ENCODE results near the gene SKIC2. TPM values are rescaled to one million over a fixed set of nuclear protein-coding genes. Genes with fewer than 3 reads are reported as not detected.

Gene SKIC2
- total and polyA plus RNA-seq, 2 of the 4 experiments (the other 2 are of a cell fraction) = 30.6 to 46.0 TPM

DNA sequence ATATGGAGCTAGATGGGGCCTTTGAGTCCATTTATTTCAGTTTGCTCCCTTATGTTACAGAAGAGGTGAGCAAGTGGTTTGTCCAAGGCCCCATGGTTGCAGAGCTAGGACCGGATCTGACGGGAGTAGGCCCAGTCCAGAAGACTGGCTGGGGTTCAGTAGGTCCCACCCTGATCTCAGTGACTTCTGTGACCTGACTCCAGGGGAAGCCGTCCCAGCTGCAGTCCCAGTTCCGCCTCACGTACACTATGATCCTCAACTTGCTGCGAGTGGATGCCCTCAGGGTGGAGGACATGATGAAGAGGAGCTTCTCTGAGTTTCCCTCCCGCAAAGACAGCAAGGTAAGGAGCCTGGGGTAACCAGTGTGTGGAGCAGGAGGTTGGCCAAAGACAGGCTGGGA lies 7.5 kb downstream of the SKIC2 start:
- no peak overlapping the region for H2BK5ac ChIP-seq (ENCODE audit: low read depth, low read length, poor library complexity, severe bottlenecking)
- dilution Hi-C loops (cut with HindIII; ENCODE audit: low sequenced_read_pairs, unreplicated experiment) = no loop called here
- no peak overlapping the region for H3K18ac ChIP-seq (ENCODE audit: low read depth, low read length)
- POLR2A ChIA-PET (ENCODE audit: unreplicated experiment) = no interaction called here
- H4K8ac ChIP-seq (ENCODE audit: low read depth in 2 of 2, low read length in 2 of 2) = no peak overlapping the region
- no peak overlapping the region for H4K91ac ChIP-seq (ENCODE audit: insufficient read depth, low read depth, low read length)
- no peak overlapping the region for H2AK9ac ChIP-seq (replicated peaks; ENCODE audit: low read depth, low read length, poor library complexity)
- in situ Hi-C loops (cut with MboI; ENCODE audit: low sequenced_read_pairs) = no loop called here
- 93% methylated on average over 5 of the region's 7 CpGs; no CpG with 5 or more reads in 1 of the 2 experiments for WGBS, 2 experiments (ENCODE audit: extremely low coverage in 2 of 2, insufficient read length in 1 of 2)
- no peak overlapping the region for H3K4me3 ChIP-seq (ENCODE audit: insufficient read depth, low read depth, low read length)
- no peak overlapping the region for H3K4me2 ChIP-seq (ENCODE audit: low read depth, low read length)
- BruUV-seq (replicated peaks) = no TSS peak
- H2BK120ac ChIP-seq (ENCODE audit: low read depth, low read length) = no peak overlapping the region
- CTCF ChIA-PET = no interaction called here
- H3K14ac ChIP-seq (replicated peaks; ENCODE audit: low read depth, low read length) = no peak overlapping the region
- no peak for TF ChIP-seq POLR2A (IDR thresholded peaks at IDR 0.05; ENCODE audit: low read depth, low read length)
- no peak for TF ChIP-seq RAD21 (IDR thresholded peaks at IDR 0.05; ENCODE audit: low read length)
- no peak for TF ChIP-seq SMC3 (IDR thresholded peaks at IDR 0.05; ENCODE audit: low read depth, low read length)
- TF ChIP-seq RFX5 (IDR thresholded peaks at IDR 0.05; ENCODE audit: low read depth, low read length) = no peak
- TF ChIP-seq, protein P1, sequence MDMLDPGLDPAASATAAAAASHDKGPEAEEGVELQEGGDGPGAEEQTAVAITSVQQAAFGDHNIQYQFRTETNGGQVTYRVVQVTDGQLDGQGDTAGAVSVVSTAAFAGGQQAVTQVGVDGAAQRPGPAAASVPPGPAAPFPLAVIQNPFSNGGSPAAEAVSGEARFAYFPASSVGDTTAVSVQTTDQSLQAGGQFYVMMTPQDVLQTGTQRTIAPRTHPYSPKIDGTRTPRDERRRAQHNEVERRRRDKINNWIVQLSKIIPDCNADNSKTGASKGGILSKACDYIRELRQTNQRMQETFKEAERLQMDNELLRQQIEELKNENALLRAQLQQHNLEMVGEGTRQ (IDR thresholded peaks at IDR 0.05; ENCODE audit: low read depth, low read length) = no peak
- TF ChIP-seq, protein P2, sequence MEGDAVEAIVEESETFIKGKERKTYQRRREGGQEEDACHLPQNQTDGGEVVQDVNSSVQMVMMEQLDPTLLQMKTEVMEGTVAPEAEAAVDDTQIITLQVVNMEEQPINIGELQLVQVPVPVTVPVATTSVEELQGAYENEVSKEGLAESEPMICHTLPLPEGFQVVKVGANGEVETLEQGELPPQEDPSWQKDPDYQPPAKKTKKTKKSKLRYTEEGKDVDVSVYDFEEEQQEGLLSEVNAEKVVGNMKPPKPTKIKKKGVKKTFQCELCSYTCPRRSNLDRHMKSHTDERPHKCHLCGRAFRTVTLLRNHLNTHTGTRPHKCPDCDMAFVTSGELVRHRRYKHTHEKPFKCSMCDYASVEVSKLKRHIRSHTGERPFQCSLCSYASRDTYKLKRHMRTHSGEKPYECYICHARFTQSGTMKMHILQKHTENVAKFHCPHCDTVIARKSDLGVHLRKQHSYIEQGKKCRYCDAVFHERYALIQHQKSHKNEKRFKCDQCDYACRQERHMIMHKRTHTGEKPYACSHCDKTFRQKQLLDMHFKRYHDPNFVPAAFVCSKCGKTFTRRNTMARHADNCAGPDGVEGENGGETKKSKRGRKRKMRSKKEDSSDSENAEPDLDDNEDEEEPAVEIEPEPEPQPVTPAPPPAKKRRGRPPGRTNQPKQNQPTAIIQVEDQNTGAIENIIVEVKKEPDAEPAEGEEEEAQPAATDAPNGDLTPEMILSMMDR (conservative IDR thresholded peaks at IDR 0.05; ENCODE audit: low read depth, low read length) = no peak
- no peak for TF ChIP-seq MAFK (IDR thresholded peaks at IDR 0.05; ENCODE audit: low read depth, low read length)
- no peak for TF ChIP-seq MAZ (IDR thresholded peaks at IDR 0.05; ENCODE audit: borderline replicate concordance, low read depth, low read length)
- no peak for TF ChIP-seq RCOR1 (IDR thresholded peaks at IDR 0.05; ENCODE audit: insufficient replicate concordance, low read length)
- no peak for TF ChIP-seq BHLHE40 (IDR thresholded peaks at IDR 0.05; ENCODE audit: low read depth, low read length)
- TF ChIP-seq NFE2L2 (IDR thresholded peaks at IDR 0.05; ENCODE audit: low read depth, low read length) = no peak
- no peak for TF ChIP-seq CEBPB (IDR thresholded peaks at IDR 0.05; ENCODE audit: low read depth, low read length)
- H2AFZ ChIP-seq (replicated peaks; ENCODE audit: low read length, poor library complexity) = no peak overlapping the region
- H3K79me1 ChIP-seq (ENCODE audit: low read depth in 1 of 2, low read length in 2 of 2) = peaks cover 9 to 27% of the 10 kb centered on the region in 2 experiments
- H3K9me3 ChIP-seq (ENCODE audit: control insufficient read depth, insufficient read depth, low read length) = no peaks in the 10 kb centered on the region
- no peak overlapping the region for H2BK20ac ChIP-seq (ENCODE audit: low read depth, low read length)
- peaks cover under 1% of the 10 kb centered on the region; the same call in 1 of the 2 replicates for H3K9me1 ChIP-seq (ENCODE audit: insufficient read depth, low read length)
- H3K27ac ChIP-seq (ENCODE audit: insufficient read depth, low read length) = no peak overlapping the region
- no peak overlapping the region for H3K9ac ChIP-seq (ENCODE audit: low read depth, low read length)
- H2AK5ac ChIP-seq (ENCODE audit: low read depth, low read length) = no peak overlapping the region
- no peaks in the 10 kb centered on the region for H3K27me3 ChIP-seq (ENCODE audit: control insufficient read depth, insufficient read depth, low read length)
- peaks cover 73% of the 10 kb centered on the region for H3K36me3 ChIP-seq (ENCODE audit: control insufficient read depth, insufficient read depth, low read length)
- no peak overlapping the region for H4K5ac ChIP-seq (ENCODE audit: low read depth, low read length)
- H3K4me1 ChIP-seq (ENCODE audit: control insufficient read depth, insufficient read depth, low read length) = peaks cover 8% of the 10 kb centered on the region
- no peak overlapping the region for H3K56ac ChIP-seq (ENCODE audit: extremely low read depth, insufficient read depth, low read length)
- H3K4ac ChIP-seq (ENCODE audit: low read depth, low read length) = no peak overlapping the region
- intact Hi-C loops (cut with micrococcal nuclease) = no loop called here
- no peaks in the 10 kb centered on the region for H4K20me1 ChIP-seq (ENCODE audit: insufficient read depth, low read length)
- DNase-seq = no peak
- no peak for ATAC-seq (ENCODE audit: low read depth)
- no peak overlapping the region for H3K23ac ChIP-seq (ENCODE audit: low read depth, low read length)
- H2BK15ac ChIP-seq (ENCODE audit: low read depth, low read length) = no peak overlapping the region
